ENCODE data around the gene ABCB6.

GRCh38 chr2:219183151-219183772, 35.5 kb downstream of the ABCB6 start:
- TF ChIP-seq ZNF8 (CRISPR knock-in tag; IDR thresholded peaks at IDR 0.05) (no peak), PPARA (CRISPR knock-in tag; IDR thresholded peaks at IDR 0.05; ENCODE audit: borderline replicate concordance) (no peak), CSDC2 (CRISPR knock-in tag; IDR thresholded peaks at IDR 0.05) (no peak), PATZ1 (CRISPR knock-in tag; IDR thresholded peaks at IDR 0.05; ENCODE audit: borderline replicate concordance) (no peak), CSRNP3 (CRISPR knock-in tag; IDR thresholded peaks at IDR 0.05) (no peak), TCF4 (CRISPR knock-in tag; IDR thresholded peaks at IDR 0.05; ENCODE audit: borderline replicate concordance) (no peak), ARNTL (CRISPR knock-in tag; IDR thresholded peaks at IDR 0.05; ENCODE audit: borderline replicate concordance, low read depth) (no peak)

All from SK-N-SH treated with all-trans-retinoic acid at 6 μM for 48 hours (cell line).